Thymus (tissue), 11 donors: ENCODE results near the gene RANBP1. TPM values are rescaled to one million over a fixed set of nuclear protein-coding genes. Genes with fewer than 3 reads are reported as not detected.

Experiments used
- DNase-seq, 9 donors: peaks; one replicate each; pipeline ENCODE4 v3.0.0-alpha.2; 2013; ENCODE audit warnings: low spot score in 9 of 9, low read depth in 6 of 9, missing footprints in 1 of 9
- H3K27ac ChIP-seq, 2 donors: one replicate each; pipeline ENCODE4 v1.5.1; 2013; ENCODE audit warnings: control low read depth in 1 of 2, low read depth in 1 of 2, low read length in 1 of 2, mild to moderate bottlenecking in 1 of 2, moderate library complexity in 1 of 2
- H3K27me3 ChIP-seq, 2 donors: one replicate each; pipeline ENCODE4 v1.5.1; 2013; ENCODE audit warnings: low read length in 1 of 2; ENCODE audit not compliant: control insufficient read depth in 2 of 2, insufficient read depth in 1 of 2
- H3K36me3 ChIP-seq, 2 donors: one replicate each; pipeline ENCODE4 v1.5.1; 2013; ENCODE audit warnings: low read length in 1 of 2, mild to moderate bottlenecking in 1 of 2, moderate library complexity in 1 of 2; ENCODE audit not compliant: control insufficient read depth in 2 of 2, insufficient read depth in 2 of 2
- H3K4me1 ChIP-seq, 2 donors: one replicate each; pipeline ENCODE4 v1.5.1; 2013; ENCODE audit warnings: low read length in 2 of 2; ENCODE audit not compliant: control insufficient read depth in 2 of 2, insufficient read depth in 2 of 2
- H3K4me3 ChIP-seq, 2 donors: one replicate each; pipeline ENCODE4 v1.5.1; 2013; ENCODE audit warnings: low read length in 2 of 2, control low read depth in 1 of 2, mild to moderate bottlenecking in 1 of 2
- H3K9me3 ChIP-seq, 2 donors: one replicate each; pipeline ENCODE4 v1.5.1; 2013; ENCODE audit warnings: low read length in 1 of 2, mild to moderate bottlenecking in 1 of 2; ENCODE audit not compliant: control insufficient read depth in 2 of 2, insufficient read depth in 1 of 2
- WGBS: extraction: QIAGEN DNeasy Blood & Tissue Kit; methylation state at CpG from one replicate; pipeline ENCODE4 v1.1.7; 2013; 5-methylcytosine and 5-hydroxymethylcytosine counted together
- polyA plus RNA-seq: library from polyadenylated mRNA; stranded (reverse); fragments of 200-250 nt; gene quantifications from one replicate; pipeline ENCODE4 v1.2.3, GENCODE V29; 2013
- total RNA-seq: library from RNA; stranded (reverse); fragments of 120-200 nt; gene quantifications from one replicate; pipeline ENCODE4 v1.2.4, GENCODE V29; 2013
- donor health status: healthy.

RANBP1 gene
- total and polyA plus RNA-seq, 2 donors = 78.9 to 318 TPM

DNA sequence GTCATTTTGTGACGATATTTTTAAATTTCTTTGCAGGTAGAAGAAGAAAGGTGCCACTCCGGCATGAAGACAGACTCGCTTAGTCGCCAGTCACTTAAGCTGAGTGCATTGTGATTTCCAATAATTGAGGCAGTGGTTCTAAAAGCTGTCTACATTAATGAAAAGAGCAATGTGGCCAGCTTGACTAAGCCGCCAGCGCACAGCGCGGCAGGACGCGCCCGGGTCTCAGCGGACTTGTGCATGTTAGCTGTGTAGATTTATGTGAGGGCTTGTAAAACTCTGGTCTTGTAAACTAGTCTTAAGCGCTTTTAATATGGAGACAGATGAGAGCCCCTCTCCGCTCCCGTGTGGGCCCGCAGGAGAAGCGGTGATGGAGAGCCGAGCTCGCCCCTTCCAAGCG, 30.3 kb upstream of the RANBP1 start:
- Histone ChIP-seq H3K4me3 (no peak overlapping the region), H3K9me3 (no peaks in the 10 kb centered on the region), H3K27ac (no peak overlapping the region), H3K27me3 (no peaks in the 10 kb centered on the region), H3K36me3 (peaks cover 59 to 67% of the 10 kb centered on the region in 2 donors), H3K4me1 (peaks cover 15 to 46% of the 10 kb centered on the region in 2 donors)
- whole genome bisulfite sequencing = 99% methylated on average over 20 of the region's 20 CpGs
- DNase-seq = no peak

DNA sequence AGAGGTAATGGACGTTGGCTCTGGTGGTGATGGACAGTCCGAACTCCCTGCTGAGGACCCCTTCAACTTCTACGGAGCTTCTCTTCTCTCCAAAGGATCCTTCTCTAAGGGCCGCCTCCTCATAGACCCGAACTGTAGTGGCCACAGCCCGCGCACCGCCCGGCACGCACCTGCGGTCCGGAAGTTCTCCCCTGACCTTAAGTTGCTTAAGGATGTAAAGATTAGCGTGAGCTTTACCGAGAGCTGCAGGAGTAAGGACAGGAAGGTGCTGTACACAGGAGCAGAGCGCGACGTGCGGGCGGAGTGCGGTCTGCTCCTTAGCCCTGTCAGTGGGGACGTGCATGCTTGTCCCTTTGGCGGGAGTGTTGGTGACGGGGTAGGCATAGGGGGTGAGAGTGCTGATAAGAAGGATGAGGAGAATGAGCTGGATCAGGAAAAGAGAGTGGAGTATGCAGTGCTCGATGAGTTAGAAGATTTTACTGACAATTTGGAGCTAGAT, 29.8 kb upstream of the RANBP1 start:
- 98% methylated on average over 24 of the region's 24 CpGs for WGBS
- no peak for DNase-seq
- Histone ChIP-seq H3K27ac (no peak overlapping the region), H3K36me3 (peaks cover 63 to 72% of the 10 kb centered on the region in 2 donors), H3K4me1 (peaks cover 10 to 41% of the 10 kb centered on the region in 2 donors), H3K27me3 (no peaks in the 10 kb centered on the region), H3K9me3 (no peaks in the 10 kb centered on the region), H3K4me3 (no peak overlapping the region)

DNA sequence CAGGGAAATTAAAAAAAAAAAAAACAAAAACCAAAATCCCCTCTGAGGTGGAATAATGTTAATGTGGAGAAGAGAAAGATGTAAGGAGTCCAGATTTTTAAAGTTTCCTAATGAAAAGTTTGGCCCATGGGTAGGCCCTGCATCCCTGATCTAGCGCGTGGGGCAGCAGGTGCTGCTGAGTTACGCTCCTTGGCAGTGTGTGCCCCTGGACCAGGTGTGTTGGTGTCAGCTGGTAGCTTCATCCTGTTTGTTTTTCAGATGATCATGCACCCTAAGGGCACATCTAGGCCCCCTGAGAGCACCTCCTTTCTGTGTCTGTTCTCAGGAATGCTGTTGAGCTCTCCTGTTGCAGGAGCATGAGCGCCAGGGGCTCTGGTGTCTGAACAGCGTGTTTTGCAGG, 29.1 kb upstream of the RANBP1 start:
- no peak overlapping the region for H3K27ac ChIP-seq
- peaks cover 5 to 35% of the 10 kb centered on the region in 2 donors for H3K4me1 ChIP-seq
- 98% methylated on average over 5 of the region's 5 CpGs for WGBS
- no peaks in the 10 kb centered on the region for H3K9me3 ChIP-seq
- DNase-seq = no peak
- H3K4me3 ChIP-seq = no peak overlapping the region
- no peaks in the 10 kb centered on the region for H3K27me3 ChIP-seq
- peaks cover 67 to 78% of the 10 kb centered on the region in 2 donors for H3K36me3 ChIP-seq

DNA sequence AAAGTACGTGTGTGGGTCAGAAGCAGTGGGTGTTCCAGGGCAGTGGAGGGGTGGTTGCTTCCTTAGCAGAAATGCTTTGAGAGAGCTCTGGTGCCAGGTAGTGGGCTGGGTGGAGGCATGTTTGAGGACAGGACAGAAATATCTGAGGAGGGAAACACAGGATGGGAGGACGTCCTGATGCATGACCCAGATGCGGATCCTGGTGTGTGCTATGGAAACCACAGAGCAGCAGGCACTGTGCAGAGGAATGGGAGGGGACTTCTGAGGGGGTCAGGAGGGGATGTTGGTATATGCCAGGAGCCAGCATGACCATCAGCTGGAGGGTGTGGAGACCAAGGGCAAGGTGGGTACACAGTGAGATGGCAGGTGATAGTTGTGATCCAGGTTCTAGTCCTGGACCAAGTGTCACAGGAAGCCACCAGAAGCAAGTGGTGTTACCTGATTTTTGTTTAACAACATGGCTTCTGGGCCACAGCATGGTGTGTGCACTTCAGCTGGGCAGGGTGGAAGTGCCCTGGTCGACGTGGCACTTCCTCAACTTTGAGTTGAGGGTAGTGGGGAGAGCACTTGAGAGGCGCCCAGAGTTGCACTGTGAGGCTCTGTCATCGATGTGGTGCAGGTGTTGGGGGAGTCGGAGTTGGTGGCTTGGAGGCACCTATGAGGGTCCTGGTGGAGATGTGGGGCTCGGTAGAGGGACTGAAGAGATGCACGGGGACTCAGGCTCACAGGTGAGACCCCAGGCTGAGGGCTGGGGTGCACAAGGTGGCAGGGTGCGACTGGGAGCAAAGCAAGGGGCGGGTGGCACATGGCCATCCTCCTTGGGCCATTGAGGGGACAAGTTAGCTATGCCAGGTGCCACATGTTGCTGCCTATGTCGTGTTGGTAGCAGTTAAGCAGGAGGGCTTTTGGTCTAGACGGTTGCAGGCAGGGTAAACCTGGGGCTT, 28.3 kb upstream of the RANBP1 start:
- H3K9me3 ChIP-seq = peaks cover 0 to 3% of the 10 kb centered on the region in 2 donors
- no peak for DNase-seq
- WGBS = 97% methylated on average over 14 of the region's 14 CpGs
- H3K27me3 ChIP-seq = no peaks in the 10 kb centered on the region
- H3K4me3 ChIP-seq = no peak overlapping the region
- H3K36me3 ChIP-seq = peaks cover 75 to 84% of the 10 kb centered on the region in 2 donors
- peaks cover 4 to 30% of the 10 kb centered on the region in 2 donors for H3K4me1 ChIP-seq
- H3K27ac ChIP-seq = no peak overlapping the region

DNA sequence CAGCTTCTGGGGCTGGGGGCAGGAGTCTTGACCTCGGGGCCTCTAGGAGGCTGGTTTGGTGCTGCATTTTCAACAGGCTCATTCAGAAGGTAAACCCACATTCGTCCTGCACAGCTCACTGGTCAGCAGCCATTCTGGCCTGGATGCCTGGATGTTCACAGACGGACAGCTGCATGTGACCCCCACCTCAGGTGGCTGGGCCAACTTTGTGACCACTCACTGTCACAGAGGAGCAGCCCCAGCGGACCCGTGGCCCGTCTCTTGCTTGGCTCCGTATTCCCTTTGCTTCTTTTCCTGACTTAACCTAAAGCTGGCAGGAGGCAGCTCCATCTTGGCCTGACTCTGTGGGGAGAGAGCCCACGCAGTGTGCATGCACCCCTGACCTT, 27.6 kb upstream of the RANBP1 start:
- peaks cover 0 to 23% of the 10 kb centered on the region in 2 donors for H3K4me1 ChIP-seq
- no peak for DNase-seq
- WGBS = 97% methylated on average over 8 of the region's 8 CpGs
- H3K27me3 ChIP-seq = no peaks in the 10 kb centered on the region
- H3K4me3 ChIP-seq = no peak overlapping the region
- no peak overlapping the region for H3K27ac ChIP-seq
- H3K36me3 ChIP-seq = peaks cover 78 to 84% of the 10 kb centered on the region in 2 donors
- H3K9me3 ChIP-seq = peaks cover 0 to 3% of the 10 kb centered on the region in 2 donors

DNA sequence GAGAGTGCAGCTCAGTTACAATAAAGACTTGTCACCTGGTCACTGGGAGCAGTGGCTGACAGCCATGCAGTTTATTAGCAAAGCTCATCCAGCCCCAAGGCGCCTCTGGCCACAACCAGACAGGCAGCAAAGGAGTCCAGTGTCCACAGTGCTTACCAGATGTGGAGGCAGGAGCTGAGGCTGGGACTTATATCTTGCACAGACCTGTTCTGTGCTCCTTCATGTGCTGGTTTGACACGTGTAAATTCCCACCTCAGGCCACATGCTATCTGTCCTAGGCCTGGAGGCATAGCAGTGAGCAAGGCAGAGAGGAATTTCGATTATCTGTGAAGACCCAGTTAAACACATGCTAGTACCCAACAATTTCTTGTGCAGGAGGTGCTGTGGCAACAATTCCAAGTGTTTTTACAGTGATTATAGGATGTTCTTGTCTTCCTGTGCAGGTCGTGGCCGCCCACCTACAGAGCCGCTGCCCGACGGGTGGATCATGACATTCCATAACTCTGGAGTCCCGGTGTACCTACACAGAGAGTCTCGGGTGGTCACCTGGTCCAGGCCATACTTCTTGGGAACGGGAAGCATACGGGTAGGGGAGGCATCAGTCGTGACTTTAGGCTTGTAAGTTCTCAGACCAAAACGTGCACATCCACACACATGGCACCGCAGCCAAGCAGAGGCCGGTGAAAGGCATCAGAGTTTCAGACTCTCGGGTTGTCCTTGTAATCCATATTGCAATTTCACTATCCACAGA, 26.5 kb upstream of the RANBP1 start:
- no peak overlapping the region for H3K4me3 ChIP-seq
- H3K27me3 ChIP-seq = no peaks in the 10 kb centered on the region
- H3K36me3 ChIP-seq = peaks cover 90 to 96% of the 10 kb centered on the region in 2 donors
- no peak overlapping the region for H3K27ac ChIP-seq
- DNase-seq = no peak
- WGBS = 98% methylated on average over 17 of the region's 17 CpGs
- H3K4me1 ChIP-seq = peaks cover 0 to 16% of the 10 kb centered on the region in 2 donors
- H3K9me3 ChIP-seq = peaks cover 0 to 3% of the 10 kb centered on the region in 2 donors

DNA sequence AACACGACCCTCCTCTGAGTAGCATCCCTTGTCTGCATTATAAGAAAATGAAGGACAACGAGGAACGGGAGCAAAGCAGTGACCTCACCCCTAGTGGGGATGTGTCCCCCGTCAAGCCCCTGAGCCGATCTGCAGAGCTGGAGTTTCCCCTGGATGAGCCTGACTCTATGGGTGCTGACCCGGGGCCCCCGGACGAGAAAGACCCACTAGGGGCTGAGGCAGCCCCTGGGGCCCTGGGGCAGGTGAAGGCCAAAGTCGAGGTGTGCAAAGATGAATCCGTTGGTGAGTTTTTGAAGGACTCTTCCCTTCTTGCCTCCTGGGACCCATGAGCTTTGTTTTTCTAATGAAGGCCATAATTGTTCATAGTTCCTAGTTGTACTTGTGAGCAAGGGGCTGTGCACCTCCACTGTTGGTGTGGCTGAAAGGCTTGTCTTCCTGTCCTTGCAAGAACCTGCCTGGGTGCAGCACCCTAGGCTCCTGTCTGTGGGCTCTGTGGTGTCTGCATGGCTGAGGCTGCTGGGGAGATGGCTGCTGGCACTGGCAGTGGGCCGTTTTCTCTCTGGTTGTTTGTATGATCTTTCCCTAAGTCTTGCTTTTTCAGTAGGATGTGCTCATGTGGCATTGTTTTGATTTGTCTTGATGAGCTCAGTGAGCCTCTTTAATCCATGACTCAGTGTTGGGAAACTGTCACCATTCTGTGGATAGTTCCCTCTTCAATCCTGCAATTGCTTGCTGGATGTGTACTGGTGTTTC, 25.8 kb upstream of the RANBP1 start:
- H3K27ac ChIP-seq = no peak overlapping the region
- no peak for DNase-seq
- peaks cover 0 to 8% of the 10 kb centered on the region in 2 donors for H3K4me1 ChIP-seq
- WGBS = 97% methylated on average over 11 of the region's 11 CpGs
- H3K36me3 ChIP-seq = peaks cover 97% of the 10 kb centered on the region in 2 donors
- no peak overlapping the region for H3K4me3 ChIP-seq
- peaks cover 0 to 4% of the 10 kb centered on the region in 2 donors for H3K9me3 ChIP-seq
- no peaks in the 10 kb centered on the region for H3K27me3 ChIP-seq

DNA sequence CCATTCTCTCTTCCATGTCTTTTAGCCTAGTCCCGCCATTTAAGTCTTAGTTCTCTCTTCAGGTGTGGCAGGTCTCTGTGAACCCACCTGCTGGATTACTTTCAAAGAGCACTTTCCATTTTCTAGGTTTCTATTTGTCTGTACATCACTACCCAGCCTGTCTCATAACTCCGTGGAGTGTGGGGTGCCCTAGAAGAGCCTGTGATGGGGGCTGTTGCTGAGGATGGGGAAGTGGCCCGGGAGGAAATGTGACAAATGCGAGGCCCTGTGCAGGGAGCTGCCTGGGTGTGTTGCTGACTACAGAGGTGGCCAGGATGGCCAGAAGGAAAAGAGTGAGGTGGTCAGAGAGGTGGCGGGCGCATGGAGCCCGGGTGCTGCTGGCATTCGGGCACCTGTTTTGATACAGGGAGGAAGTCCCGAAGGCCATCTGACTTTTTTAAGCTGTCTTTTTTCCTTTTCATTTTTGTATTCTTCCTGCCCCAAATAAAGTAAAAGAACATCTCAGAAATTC, 25.1 kb upstream of the RANBP1 start:
- WGBS = 90% methylated on average over 9 of the region's 9 CpGs
- Histone ChIP-seq H3K9me3 (peaks cover 0 to 5% of the 10 kb centered on the region in 2 donors), H3K4me1 (peaks cover 0 to 8% of the 10 kb centered on the region in 2 donors), H3K27ac (no peak overlapping the region), H3K4me3 (no peak overlapping the region), H3K27me3 (no peaks in the 10 kb centered on the region), H3K36me3 (peaks cover 99 to 100% of the 10 kb centered on the region in 2 donors)
- DNase-seq = no peak
